HG03558 (cell line): ENCODE measurements around the gene LRP1.

Experiments
- ATAC-seq: cut with Tn5 transposase; IDR thresholded peaks from one replicate; pipeline ENCODE4 v1.9.1; 2021; ENCODE audit warnings: moderate number of reproducible peaks; ENCODE audit not compliant: unreplicated experiment; ENCODE audit errors: extremely low read depth

Gene LRP1

GRCh38 chr12:57229634-57230380 is 101.5 kb downstream of the LRP1 start, which contains the start of gene SHMT2:
TSS of gene SHMT2 (plus strand) at chr12:57229711. CDS start at chr12:57229779, 68 bp downstream.
- no peak for ATAC-seq

- no peak for ATAC-seq
Observed at GRCh38 chr12:57230381-57231155, 102.3 kb downstream of the LRP1 start.

- no peak for ATAC-seq
Observed at GRCh38 chr12:57231276-57232021, 103.2 kb downstream of the LRP1 start.

- ATAC-seq = no peak
Observed at GRCh38 chr12:57232156-57232756, 104.0 kb downstream of the LRP1 start.

GRCh38 chr12:57233357-57234232 is 105.3 kb downstream of the LRP1 start:
- no peak for ATAC-seq

- no peak for ATAC-seq
Observed at GRCh38 chr12:57234233-57234570, 105.9 kb downstream of the LRP1 start.

- no peak for ATAC-seq
Observed at GRCh38 chr12:57234571-57235016, 106.3 kb downstream of the LRP1 start.

GRCh38 chr12:57235017-57235727 is 106.9 kb downstream of the LRP1 start:
- no peak for ATAC-seq

GRCh38 chr12:57235728-57236131 is 107.4 kb downstream of the LRP1 start:
- ATAC-seq = no peak

GRCh38 chr12:57236201-57236924 is 108.1 kb downstream of the LRP1 start:
- no peak for ATAC-seq

GRCh38 chr12:57236925-57237595 is 108.8 kb downstream of the LRP1 start:
- no peak for ATAC-seq

- ATAC-seq = no peak
Observed at GRCh38 chr12:57237596-57237931, 109.3 kb downstream of the LRP1 start.

- ATAC-seq = no peak
Observed at GRCh38 chr12:57237932-57238853, 109.9 kb downstream of the LRP1 start.

GRCh38 chr12:57238854-57239554 is 110.7 kb downstream of the LRP1 start:
- ATAC-seq = no peak

GRCh38 chr12:57239587-57240065 is 111.3 kb downstream of the LRP1 start:
- no peak for ATAC-seq
